Activated CD8-positive, alpha-beta T cell treated with anti-CD3 and anti-CD28 coated beads for 36 hours (primary cell): ENCODE measurements around the gene PTPRN2. TPM values are rescaled to one million over a fixed set of nuclear protein-coding genes. Genes with fewer than 3 reads are reported as not detected.

Source experiments
- ATAC-seq: fragments of 200-7000 bp; cut with Tn5 transposase; one replicate; pipeline ENCODE4 v1.10.0; 2021; ENCODE audit warnings: mild to moderate bottlenecking, moderate library complexity
- CTCF ChIA-PET: fragments of 350-600 bp; sonication (Branson Sonifier 250); formaldehyde crosslinking; loops from one replicate; lab custom pipeline; 2021; ENCODE audit warnings: antibody characterized with exemption; lab: Charles Lee
- POLR2A ChIA-PET: fragments of 350-600 bp; sonication (Branson Sonifier 250); formaldehyde crosslinking; loops from one replicate; lab custom pipeline; 2021; ENCODE audit warnings: antibody characterized with exemption; lab: Charles Lee
- DNase-seq: peaks from one replicate; pipeline ENCODE4 v3.0.0-alpha.2; 2020
- H3K27ac Mint-ChIP-seq: one replicate; pipeline ENCODE4 v1.8.0; 2021; ENCODE audit warnings: mild to moderate bottlenecking, mixed read lengths
- H3K27me3 Mint-ChIP-seq: one replicate; pipeline ENCODE4 v1.8.0; 2021; ENCODE audit warnings: mixed read lengths
- H3K36me3 Mint-ChIP-seq: one replicate; pipeline ENCODE4 v1.8.0; 2021; ENCODE audit warnings: low read depth, mixed read lengths
- H3K4me1 Mint-ChIP-seq: one replicate; pipeline ENCODE4 v1.8.0; 2021; ENCODE audit warnings: low read depth, mixed read lengths
- H3K4me3 Mint-ChIP-seq: one replicate; pipeline ENCODE4 v1.8.0; 2021; ENCODE audit warnings: mild to moderate bottlenecking, moderate library complexity, mixed read lengths
- H3K9me3 Mint-ChIP-seq: one replicate; pipeline ENCODE4 v1.8.0; 2021; ENCODE audit warnings: mixed read lengths
- CTCF ChIP-seq: fragments of 200-600 bp; IDR thresholded peaks from one replicate; pipeline ENCODE4 v1.8.0; 2022; ENCODE audit warnings: antibody characterized with exemption, mild to moderate bottlenecking
- intact Hi-C: fragments of 100-400 bp; cut with micrococcal nuclease; formaldehyde crosslinking; loops from one replicate; pipeline ENCODE4 v1.10.0; 2022
- total RNA-seq, 2 experiments: library from RNA; stranded (reverse); gene quantifications; one replicate each; pipeline ENCODE4 v1.2.3, GENCODE V29; 2021

The PTPRN2 gene
- total RNA-seq, 2 experiments from 2014 or later, result 0.49 to 0.65 TPM

GRCh38 chr7:157766098-157766497, 821.5 kb downstream of the PTPRN2 start:
- CTCF ChIA-PET, result no interaction called here
- H3K36me3 Mint-ChIP-seq, result no peaks in the 10 kb centered on the region
- no peaks in the 10 kb centered on the region for H3K4me1 Mint-ChIP-seq
- intact Hi-C loops, result no loop called here
- TF ChIP-seq CTCF, result no peak
- no peak for ATAC-seq
- peaks cover 17% of the 10 kb centered on the region for H3K9me3 Mint-ChIP-seq
- DNase-seq, result no peak
- POLR2A ChIA-PET, result no interaction called here
- peaks cover 12% of the 10 kb centered on the region for H3K27me3 Mint-ChIP-seq
- H3K27ac Mint-ChIP-seq, result no peak overlapping the region
- no peak overlapping the region for H3K4me3 Mint-ChIP-seq

GRCh38 chr7:157764946-157765537, 822.6 kb downstream of the PTPRN2 start:
- Mint-ChIP-seq H3K4me1 (peaks cover 8% of the 10 kb centered on the region), H3K27ac (no peak overlapping the region), H3K9me3 (peaks cover 17% of the 10 kb centered on the region), H3K4me3 (no peak overlapping the region), H3K27me3 (peaks cover 18% of the 10 kb centered on the region), H3K36me3 (no peaks in the 10 kb centered on the region)
- TF ChIP-seq CTCF, result no peak
- DNase-seq (no peak), ATAC-seq (no peak)
- ChIA-PET CTCF (no interaction called here), POLR2A (no interaction called here)
- intact Hi-C loops, result no loop called here

- no peak for ATAC-seq
- Mint-ChIP-seq H3K4me3 (no peak overlapping the region), H3K36me3 (no peaks in the 10 kb centered on the region), H3K4me1 (peaks cover 12% of the 10 kb centered on the region), H3K27me3 (peaks cover 14% of the 10 kb centered on the region), H3K9me3 (peaks cover 17% of the 10 kb centered on the region), H3K27ac (no peak overlapping the region)
- ChIA-PET POLR2A (no interaction called here), CTCF (no interaction called here)
- no peak for TF ChIP-seq CTCF
- no peak for DNase-seq
- intact Hi-C loops, result no loop called here
These were observed 823.4 kb downstream of the PTPRN2 start for GRCh38 chr7:157764193-157764592.

GRCh38 chr7:157763279-157764000, 824.2 kb downstream of the PTPRN2 start:
- Mint-ChIP-seq H3K4me1 (peaks cover 12% of the 10 kb centered on the region), H3K4me3 (no peak overlapping the region), H3K27me3 (peaks cover 10% of the 10 kb centered on the region), H3K9me3 (peaks cover 17% of the 10 kb centered on the region), H3K36me3 (no peaks in the 10 kb centered on the region), H3K27ac (no peak overlapping the region)
- no peak for DNase-seq
- no peak for TF ChIP-seq CTCF
- no peak for ATAC-seq
- CTCF ChIA-PET, result no interaction called here
- POLR2A ChIA-PET, result interaction anchor here (0.6 kb wide), 1 partner anchor 617 kb away, joined by 3 read pairs; no protein-coding TSS in a partner anchor
- intact Hi-C loops, result no loop called here

GRCh38 chr7:157762824-157763223, 824.8 kb downstream of the PTPRN2 start:
- intact Hi-C loops, result no loop called here
- no peaks in the 10 kb centered on the region for H3K36me3 Mint-ChIP-seq
- no peak overlapping the region for H3K4me3 Mint-ChIP-seq
- H3K9me3 Mint-ChIP-seq, result peaks cover 17% of the 10 kb centered on the region
- POLR2A ChIA-PET, result no interaction called here
- CTCF ChIA-PET, result no interaction called here
- no peak for DNase-seq
- no peak overlapping the region for H3K27ac Mint-ChIP-seq
- H3K27me3 Mint-ChIP-seq, result peaks cover 9% of the 10 kb centered on the region
- H3K4me1 Mint-ChIP-seq, result peaks cover 12% of the 10 kb centered on the region
- no peak for TF ChIP-seq CTCF
- no peak for ATAC-seq
